ENCODE data around the gene MTX3. TPM values are rescaled to one million over a fixed set of nuclear protein-coding genes. Genes with fewer than 3 reads are reported as not detected.

MTX3 gene
- total RNA-seq (2014; rRNA removed; shearing (Covaris generic)) (18.4 and 24.2 TPM in 2 replicates), polyA plus RNA-seq (2016; fragmentation: Nextera tagmentation; extraction: Ambion mirVana) (6.9 and 7.0 TPM in 2 replicates)

GRCh38 chr5:79990598-79991507, at the start of gene MTX3:
TSS of gene MTX3 (minus strand) at chr5:79991262. CDS start at chr5:79991238, 24 bp downstream.
- in situ Hi-C loops (cut with MboI) = no loop called here
- Histone ChIP-seq H3K9me2 (ENCODE audit: insufficient read depth) (no peaks in the 10 kb centered on the region), H3K4me2 (ENCODE audit: unreplicated experiment) (peak within 1 kb of the TSS; percentile 99), H3K79me2 (ENCODE audit: insufficient read depth) (peaks cover 18% of the 10 kb centered on the region), H3K27ac (peak within 1 kb of the TSS; percentile 88), H3K9me3 (ENCODE audit: low read depth) (no peaks in the 10 kb centered on the region), H2AFZ (peak within 1 kb of the TSS; percentile 95), H3K36me3 (ENCODE audit: low read depth) (peaks cover 20% of the 10 kb centered on the region), H3F3A (ENCODE audit: insufficient read depth) (peaks cover 25% of the 10 kb centered on the region), H4K20me1 (ENCODE audit: insufficient read depth) (no peaks in the 10 kb centered on the region), H3K4me1 (ENCODE audit: insufficient read depth) (peaks cover 41% of the 10 kb centered on the region), H3K9ac (peak within 1 kb of the TSS; percentile 93), H3K27me3 (replicated peaks; ENCODE audit: insufficient read depth) (no peaks in the 10 kb centered on the region), H3K4me3 (peak within 1 kb of the TSS; percentile 94)
- TF ChIP-seq EZH2 (IDR thresholded peaks at IDR 0.05; ENCODE audit: insufficient read depth, poor library complexity, severe bottlenecking) (no peak), EZH2phosphoT487 (IDR thresholded peaks at IDR 0.05; ENCODE audit: insufficient read depth, low read depth) (no peak)
- WGBS, 2 experiments (ENCODE audit: low coverage in 1 of 2, low lambda C conversion rate in 2 of 2, missing lambda C conversion rate in 2 of 2) = 1% methylated on average over 39 to 48 of the region's 50 CpGs
- peak; percentile 93 for DNase-seq

GRCh38 chr5:80039650-80040049, 48.6 kb upstream of the MTX3 start:
- H3K9ac ChIP-seq = no peak overlapping the region
- H3F3A ChIP-seq (ENCODE audit: insufficient read depth) = no peaks in the 10 kb centered on the region
- no peaks in the 10 kb centered on the region for H3K4me1 ChIP-seq (ENCODE audit: insufficient read depth)
- H3K4me2 ChIP-seq (ENCODE audit: unreplicated experiment) = no peak overlapping the region
- H3K4me3 ChIP-seq = no peak overlapping the region
- H3K9me3 ChIP-seq (ENCODE audit: low read depth) = no peaks in the 10 kb centered on the region
- peaks cover 54% of the 10 kb centered on the region for H3K27me3 ChIP-seq (replicated peaks; ENCODE audit: insufficient read depth)
- in situ Hi-C loops (cut with MboI) = no loop called here
- H2AFZ ChIP-seq = no peak overlapping the region
- no peaks in the 10 kb centered on the region for H3K9me2 ChIP-seq (ENCODE audit: insufficient read depth)
- DNase-seq = no peak
- no peak overlapping the region for H3K27ac ChIP-seq
- no peaks in the 10 kb centered on the region for H3K79me2 ChIP-seq (ENCODE audit: insufficient read depth)
- H3K36me3 ChIP-seq (ENCODE audit: low read depth) = no peaks in the 10 kb centered on the region
- TF ChIP-seq EZH2 (IDR thresholded peaks at IDR 0.05; ENCODE audit: insufficient read depth, poor library complexity, severe bottlenecking) = no peak
- no peak for TF ChIP-seq EZH2phosphoT487 (IDR thresholded peaks at IDR 0.05; ENCODE audit: insufficient read depth, low read depth)
- no peaks in the 10 kb centered on the region for H4K20me1 ChIP-seq (ENCODE audit: insufficient read depth)
- 24 to 37% methylated on average over 2 of the region's 2 CpGs for WGBS, 2 experiments (ENCODE audit: low coverage in 1 of 2, low lambda C conversion rate in 2 of 2, missing lambda C conversion rate in 2 of 2)

DNA sequence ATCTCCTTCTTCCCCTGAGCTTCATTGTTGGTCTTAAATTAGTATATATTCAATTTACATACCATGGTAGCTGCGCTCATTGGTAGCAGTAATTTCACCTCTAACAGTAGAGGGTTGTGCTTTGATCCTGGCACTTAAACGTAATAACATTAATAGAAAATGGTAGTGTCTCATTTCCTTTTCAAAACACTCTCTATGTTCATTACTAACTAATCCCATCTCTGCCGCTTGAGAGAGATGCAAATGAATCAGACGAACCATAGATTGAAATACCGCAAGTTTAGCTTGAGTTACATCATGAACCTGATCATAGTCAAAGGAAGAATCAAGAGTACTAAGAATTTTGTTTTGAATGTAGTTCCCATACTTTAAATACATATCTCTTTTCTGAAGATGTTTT, 46.3 kb upstream of the MTX3 start:
- in situ Hi-C loops (cut with MboI) = no loop called here
- DNase-seq = no peak
- no peak overlapping the region for H3K4me3 ChIP-seq
- no peaks in the 10 kb centered on the region for H3K9me3 ChIP-seq (ENCODE audit: low read depth)
- H3F3A ChIP-seq (ENCODE audit: insufficient read depth) = no peaks in the 10 kb centered on the region
- no peaks in the 10 kb centered on the region for H3K9me2 ChIP-seq (ENCODE audit: insufficient read depth)
- H3K27ac ChIP-seq = no peak overlapping the region
- no peaks in the 10 kb centered on the region for H3K79me2 ChIP-seq (ENCODE audit: insufficient read depth)
- 72 to 75% methylated on average over 5 of the region's 5 CpGs for WGBS, 2 experiments (ENCODE audit: low coverage in 1 of 2, low lambda C conversion rate in 2 of 2, missing lambda C conversion rate in 2 of 2)
- no peaks in the 10 kb centered on the region for H4K20me1 ChIP-seq (ENCODE audit: insufficient read depth)
- no peak overlapping the region for H3K9ac ChIP-seq
- H3K27me3 ChIP-seq (replicated peaks; ENCODE audit: insufficient read depth) = peaks cover 70% of the 10 kb centered on the region
- H3K4me1 ChIP-seq (ENCODE audit: insufficient read depth) = no peaks in the 10 kb centered on the region
- no peaks in the 10 kb centered on the region for H3K36me3 ChIP-seq (ENCODE audit: low read depth)
- H2AFZ ChIP-seq = no peak overlapping the region
- H3K4me2 ChIP-seq (ENCODE audit: unreplicated experiment) = no peak overlapping the region
- TF ChIP-seq EZH2phosphoT487 (IDR thresholded peaks at IDR 0.05; ENCODE audit: insufficient read depth, low read depth) (no peak), EZH2 (IDR thresholded peaks at IDR 0.05; ENCODE audit: insufficient read depth, poor library complexity, severe bottlenecking) (no peak)

- 66 to 69% methylated on average over 5 of the region's 5 CpGs for WGBS, 2 experiments (ENCODE audit: low coverage in 1 of 2, low lambda C conversion rate in 2 of 2, missing lambda C conversion rate in 2 of 2)
- H3K79me2 ChIP-seq (ENCODE audit: insufficient read depth) = no peaks in the 10 kb centered on the region
- H2AFZ ChIP-seq = no peak overlapping the region
- H3K27me3 ChIP-seq (replicated peaks; ENCODE audit: insufficient read depth) = peaks cover 70% of the 10 kb centered on the region
- no peaks in the 10 kb centered on the region for H3K9me2 ChIP-seq (ENCODE audit: insufficient read depth)
- H4K20me1 ChIP-seq (ENCODE audit: insufficient read depth) = no peaks in the 10 kb centered on the region
- no peaks in the 10 kb centered on the region for H3K36me3 ChIP-seq (ENCODE audit: low read depth)
- H3K9me3 ChIP-seq (ENCODE audit: low read depth) = no peaks in the 10 kb centered on the region
- in situ Hi-C loops (cut with MboI) = no loop called here
- no peak overlapping the region for H3K4me2 ChIP-seq (ENCODE audit: unreplicated experiment)
- DNase-seq = no peak
- H3K9ac ChIP-seq = no peak overlapping the region
- H3K4me3 ChIP-seq = no peak overlapping the region
- no peaks in the 10 kb centered on the region for H3K4me1 ChIP-seq (ENCODE audit: insufficient read depth)
- no peak overlapping the region for H3K27ac ChIP-seq
- no peak for TF ChIP-seq EZH2phosphoT487 (IDR thresholded peaks at IDR 0.05; ENCODE audit: insufficient read depth, low read depth)
- H3F3A ChIP-seq (ENCODE audit: insufficient read depth) = no peaks in the 10 kb centered on the region
Observed at GRCh38 chr5:80036615-80037014, 45.6 kb upstream of the MTX3 start.

All from GM23248 (cell line).